Common myeloid progenitor, CD34-positive (primary cell): Measurements from ENCODE around the gene NXT1.

Source experiments
- CTCF ChIA-PET: fragments of 350-600 bp; sonication (Branson Sonifier 250); formaldehyde crosslinking; loops from one replicate; lab custom pipeline; 2021; ENCODE audit warnings: antibody characterized with exemption; lab: Charles Lee
- POLR2A ChIA-PET: fragments of 350-600 bp; sonication (Branson Sonifier 250); formaldehyde crosslinking; loops from one replicate; lab custom pipeline; 2021; ENCODE audit warnings: antibody characterized with exemption; lab: Charles Lee
- DNase-seq, 3 donors: peaks; one replicate each; pipeline versions ENCODE4 v3.0.0 to v3.0.0-alpha.2; 2013
- H3K27ac ChIP-seq, 2 experiments: 1 replicate in 1 of 2; 2 replicates in 1 of 2; pipeline ENCODE4 v1.7.0; 2013; ENCODE audit warnings: inconsistent platforms in 2 of 2, low read length in 2 of 2, mild to moderate bottlenecking in 2 of 2, low read depth in 1 of 2, moderate library complexity in 1 of 2; ENCODE audit not compliant: severe bottlenecking in 2 of 2, insufficient read depth in 1 of 2, poor library complexity in 1 of 2
- H3K27me3 ChIP-seq, 5 experiments: replicated peaks in 2 of 5; 1 replicate in 3 of 5; 2 replicates in 2 of 5; pipeline versions ENCODE4 v1.6.1 to v1.7.0; 2013; ENCODE audit warnings: low read length in 4 of 5, mild to moderate bottlenecking in 2 of 5, moderate library complexity in 2 of 5, inconsistent platforms in 1 of 5; ENCODE audit not compliant: insufficient read depth in 5 of 5, control insufficient read depth in 4 of 5
- H3K36me3 ChIP-seq, 4 experiments: 1 replicate in 2 of 4; 2 replicates in 2 of 4; pipeline versions ENCODE4 v1.6.1 to v1.7.0; 2013; ENCODE audit warnings: low read length in 3 of 4, control low read depth in 1 of 4, mild to moderate bottlenecking in 1 of 4; ENCODE audit not compliant: control insufficient read depth in 4 of 4, insufficient read depth in 4 of 4
- H3K4me1 ChIP-seq, 4 experiments: 1 replicate in 3 of 4; 2 replicates in 1 of 4; pipeline versions ENCODE4 v1.6.1 to v1.7.1; 2013; ENCODE audit warnings: low read length in 3 of 4, mild to moderate bottlenecking in 3 of 4, control low read depth in 1 of 4, inconsistent platforms in 1 of 4, moderate library complexity in 1 of 4; ENCODE audit not compliant: control insufficient read depth in 4 of 4, insufficient read depth in 4 of 4; ENCODE audit errors: control extremely low read depth in 1 of 4
- H3K4me3 ChIP-seq, 7 experiments: 1 replicate in 4 of 7; 2 replicates in 3 of 7; pipeline versions ENCODE4 v1.5.1 to v1.7.0; 2013; ENCODE audit warnings: mild to moderate bottlenecking in 7 of 7, low read length in 6 of 7, moderate library complexity in 6 of 7, inconsistent platforms in 2 of 7, low read depth in 2 of 7, control low read depth in 1 of 7; ENCODE audit not compliant: insufficient read depth in 4 of 7, control insufficient read depth in 1 of 7; ENCODE audit errors: extremely low read depth in 1 of 7
- H3K9me3 ChIP-seq, 5 experiments: 1 replicate in 4 of 5; 2 replicates in 1 of 5; pipeline versions ENCODE4 v1.6.1 to v1.7.1; 2013; ENCODE audit warnings: low read length in 4 of 5, mild to moderate bottlenecking in 2 of 5, inconsistent platforms in 1 of 5, low read depth in 1 of 5, moderate library complexity in 1 of 5; ENCODE audit not compliant: control insufficient read depth in 4 of 5, insufficient read depth in 2 of 5; ENCODE audit errors: control extremely low read depth in 1 of 5
- WGBS: methylation state at CpG from one replicate; pipeline ENCODE4 v1.1.5; 2013; ENCODE audit not compliant: insufficient coverage; 5-methylcytosine and 5-hydroxymethylcytosine counted together

The NXT1 gene

GRCh38 chr20:23403751-23404150, 53.2 kb downstream of the NXT1 start:
- DNase-seq: no peak
- H3K36me3 ChIP-seq: peaks cover 2 to 19% (median 7%) of the 10 kb centered on the region in 4 experiments
- no peak overlapping the region for H3K4me3 ChIP-seq
- WGBS: 95% methylated on average over 3 of the region's 5 CpGs
- H3K4me1 ChIP-seq: peaks cover 0 to 6% (median 1%) of the 10 kb centered on the region in 4 experiments
- ChIA-PET POLR2A (no interaction called here), CTCF (interaction anchor here (1.0 to 1.9 kb wide), 2 partner anchors 16 to 18 kb away, joined by 3 to 6 read pairs; partner anchors contain the start of gene NAPB)
- no peaks in the 10 kb centered on the region for H3K27me3 ChIP-seq
- H3K9me3 ChIP-seq: no peaks in the 10 kb centered on the region
- H3K27ac ChIP-seq: no peak overlapping the region

- Histone ChIP-seq H3K9me3 (no peaks in the 10 kb centered on the region), H3K27me3 (no peaks in the 10 kb centered on the region), H3K4me1 (peaks cover 0 to 6% (median 0%) of the 10 kb centered on the region in 4 experiments), H3K4me3 (no peak overlapping the region), H3K27ac (no peak overlapping the region), H3K36me3 (peaks cover 2 to 19% (median 7%) of the 10 kb centered on the region in 4 experiments)
- WGBS: 100% methylated on average over 2 of the region's 3 CpGs
- no peak for DNase-seq
- CTCF ChIA-PET: interaction anchor here (1.0 to 1.9 kb wide), 2 partner anchors 15 to 17 kb away, joined by 3 to 6 read pairs; partner anchors contain the start of gene NAPB
- POLR2A ChIA-PET: no interaction called here
These were observed 53.6 kb downstream of the NXT1 start for GRCh38 chr20:23404196-23404595.
